Mucosa of descending colon (tissue), 3 donors: ENCODE results near the gene EMD. TPM values are rescaled to one million over a fixed set of nuclear protein-coding genes. Genes with fewer than 3 reads are reported as not detected.
"Not testable (repeated sequence)": the region's sequence is repeated elsewhere in the genome, so short reads cannot be mapped to it uniquely, and the experiment has no call there.

Experiments used
- ATAC-seq: fragments of 200-7000 bp; cut with Tn5 transposase; one replicate; pipeline ENCODE4 v1.9.1; 2020; ENCODE audit warnings: mild to moderate bottlenecking, moderate library complexity
- DNase-seq, 3 donors: peaks; one replicate each; pipeline ENCODE4 v3.0.0-alpha.2; 2020
- H3K36me3 ChIP-seq: fragments of 200-600 bp; one replicate; pipeline ENCODE4 v1.8.0; 2021; ENCODE audit warnings: low read depth, mild to moderate bottlenecking
- H3K4me1 ChIP-seq: fragments of 200-600 bp; one replicate; pipeline ENCODE4 v1.8.0; 2021; ENCODE audit warnings: low read depth, mild to moderate bottlenecking
- H3K4me3 ChIP-seq: fragments of 200-600 bp; one replicate; pipeline ENCODE4 v1.8.0; 2021; ENCODE audit warnings: mild to moderate bottlenecking
- H3K9me3 ChIP-seq: fragments of 200-600 bp; one replicate; pipeline ENCODE4 v1.8.0; 2021; ENCODE audit warnings: mild to moderate bottlenecking
- intact Hi-C, 2 donors: fragments of 100-400 bp; cut with DNase I in 1 of 2; cut with micrococcal nuclease in 1 of 2; formaldehyde crosslinking; loops; one replicate each; pipeline versions ENCODE4 v1.11.0 to v1.11.1; 2022; cut with DNase I, micrococcal nuclease
- total RNA-seq, 3 donors: library from RNA; stranded (reverse); fragmentation: NEBNext Ultra II Directional in 2 of 3; extraction: Animal tissue kit (Norgen Biotek cat#: 25700) in 2 of 3; gene quantifications; one replicate each; pipeline versions ENCODE4 v1.2.1 to v1.2.4, GENCODE V29; 2021 to 2023
- TF ChIP-seq, protein P1 (sequence below): fragments of 200-600 bp; IDR thresholded peaks from one replicate; pipeline ENCODE4 v1.8.0; 2022; ENCODE audit warnings: antibody characterized with exemption, mild to moderate bottlenecking
- donor health status: DM: no; HTN: no; CAD: no; lungs with moderate emphysema.
- donor health status: DM: no; HTN: no; CAD: no.
- donor health status: DM: no; HTN: yes; CAD: no.

EMD gene
- total RNA-seq, 3 donors from 2014 or later: 32.3 to 73.0 (median 41.0) TPM

DNA sequence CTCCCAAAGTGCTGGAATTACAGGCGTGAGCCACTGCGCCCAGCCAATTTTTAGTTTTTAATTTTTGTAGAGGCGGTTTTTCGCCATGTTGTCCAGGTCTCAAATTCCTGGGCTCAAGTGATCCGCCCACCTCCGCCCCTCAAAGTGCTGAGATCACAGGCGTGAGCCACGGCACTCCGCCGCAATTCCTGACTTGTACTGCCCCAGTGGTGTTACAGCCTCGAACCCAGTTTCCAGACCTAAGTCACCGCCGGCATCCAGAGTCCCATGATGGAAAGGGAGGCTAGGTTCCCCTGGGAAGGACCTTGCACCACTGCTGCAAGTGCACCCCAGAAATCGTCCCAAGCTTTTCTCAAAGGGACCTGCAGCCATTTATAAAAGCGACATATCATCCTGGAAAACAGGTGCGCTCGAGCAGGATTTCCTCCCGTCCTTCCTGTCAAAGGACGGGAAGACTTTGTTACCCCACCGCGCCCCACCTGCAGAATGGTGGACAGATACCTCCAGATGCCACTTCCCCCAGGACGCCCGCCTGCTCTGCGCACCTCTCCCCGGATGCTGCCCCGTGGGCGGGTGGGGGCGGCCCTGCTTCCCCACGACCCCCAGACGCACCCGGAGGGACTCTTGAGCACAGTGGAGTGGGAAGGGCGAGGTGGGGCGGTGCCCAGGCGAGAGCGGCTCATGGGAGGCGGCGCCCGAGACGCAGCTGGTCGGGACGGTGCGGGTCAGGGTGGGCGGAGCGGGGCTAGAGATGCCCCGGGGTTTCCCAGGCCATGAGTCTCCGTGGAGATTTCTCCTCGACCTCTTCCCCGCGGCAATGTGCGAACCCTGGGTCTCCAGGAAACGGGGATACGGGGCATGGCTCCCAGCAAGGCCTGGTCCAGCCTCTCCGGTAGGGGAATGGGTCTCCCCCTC lies 18.1 kb downstream of the EMD start:
- Histone ChIP-seq H3K4me1 (peaks cover 4% of the 10 kb centered on the region), H3K36me3 (no peaks in the 10 kb centered on the region), H3K9me3 (no peaks in the 10 kb centered on the region), H3K4me3 (no peak overlapping the region)
- intact Hi-C loops: no loop called here
- TF ChIP-seq, protein P1, sequence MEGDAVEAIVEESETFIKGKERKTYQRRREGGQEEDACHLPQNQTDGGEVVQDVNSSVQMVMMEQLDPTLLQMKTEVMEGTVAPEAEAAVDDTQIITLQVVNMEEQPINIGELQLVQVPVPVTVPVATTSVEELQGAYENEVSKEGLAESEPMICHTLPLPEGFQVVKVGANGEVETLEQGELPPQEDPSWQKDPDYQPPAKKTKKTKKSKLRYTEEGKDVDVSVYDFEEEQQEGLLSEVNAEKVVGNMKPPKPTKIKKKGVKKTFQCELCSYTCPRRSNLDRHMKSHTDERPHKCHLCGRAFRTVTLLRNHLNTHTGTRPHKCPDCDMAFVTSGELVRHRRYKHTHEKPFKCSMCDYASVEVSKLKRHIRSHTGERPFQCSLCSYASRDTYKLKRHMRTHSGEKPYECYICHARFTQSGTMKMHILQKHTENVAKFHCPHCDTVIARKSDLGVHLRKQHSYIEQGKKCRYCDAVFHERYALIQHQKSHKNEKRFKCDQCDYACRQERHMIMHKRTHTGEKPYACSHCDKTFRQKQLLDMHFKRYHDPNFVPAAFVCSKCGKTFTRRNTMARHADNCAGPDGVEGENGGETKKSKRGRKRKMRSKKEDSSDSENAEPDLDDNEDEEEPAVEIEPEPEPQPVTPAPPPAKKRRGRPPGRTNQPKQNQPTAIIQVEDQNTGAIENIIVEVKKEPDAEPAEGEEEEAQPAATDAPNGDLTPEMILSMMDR: no peak
- peak; percentile 80 for ATAC-seq
- DNase-seq: peak; percentile 78 to 89 (median 86)

DNA sequence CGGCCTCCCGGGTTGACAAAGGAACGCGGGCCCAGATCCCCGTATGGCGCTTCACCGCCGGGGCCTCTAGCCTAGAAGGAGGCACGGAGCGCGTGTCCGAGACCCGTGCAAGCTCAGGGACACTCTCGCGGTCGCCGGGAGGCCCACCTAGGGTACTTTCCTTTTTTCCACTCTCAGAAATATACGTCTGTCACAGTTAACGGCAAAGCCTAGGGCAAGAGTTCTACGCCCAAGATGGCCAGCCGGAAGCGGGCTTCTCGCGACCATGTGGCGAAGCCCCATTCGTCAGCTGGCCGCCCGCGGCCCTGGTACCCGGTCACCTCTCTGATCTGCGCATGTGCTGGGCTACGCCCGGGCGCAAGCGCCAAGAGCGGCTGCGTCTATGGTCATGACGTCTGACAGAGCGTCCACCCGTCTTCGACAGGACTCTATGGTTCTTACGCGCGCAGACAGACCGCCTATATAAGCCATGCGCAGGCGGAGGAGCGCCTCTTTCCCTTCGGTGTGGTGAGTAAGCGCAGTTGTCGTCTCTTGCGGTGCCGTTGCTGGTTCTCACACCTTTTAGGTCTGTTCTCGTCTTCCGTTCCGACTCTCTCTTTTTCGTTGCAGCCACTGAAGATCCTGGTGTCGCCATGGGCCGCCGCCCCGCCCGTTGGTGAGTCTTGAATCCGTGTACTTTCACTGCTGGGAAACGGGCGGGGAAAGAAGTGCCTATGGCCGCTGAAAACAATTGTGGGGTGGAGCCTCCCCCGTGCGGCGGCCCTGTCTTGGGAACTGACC lies 19.0 kb downstream of the EMD start, which contains the start of gene RPL10:
TSS of gene RPL10 (plus strand) at position 490 of the 780 bp plus-strand sequence. CDS start at position 633, 143 bp downstream.
- Histone ChIP-seq H3K4me1 (peaks cover 4% of the 10 kb centered on the region), H3K36me3 (no peaks in the 10 kb centered on the region), H3K4me3 (peak within 1 kb of the TSS; percentile 46), H3K9me3 (no peaks in the 10 kb centered on the region)
- intact Hi-C loops: no loop called here
- ATAC-seq (peak; percentile 90), DNase-seq (peak; percentile 91 to 97 (median 94))
- TF ChIP-seq, protein P1: no peak

DNA sequence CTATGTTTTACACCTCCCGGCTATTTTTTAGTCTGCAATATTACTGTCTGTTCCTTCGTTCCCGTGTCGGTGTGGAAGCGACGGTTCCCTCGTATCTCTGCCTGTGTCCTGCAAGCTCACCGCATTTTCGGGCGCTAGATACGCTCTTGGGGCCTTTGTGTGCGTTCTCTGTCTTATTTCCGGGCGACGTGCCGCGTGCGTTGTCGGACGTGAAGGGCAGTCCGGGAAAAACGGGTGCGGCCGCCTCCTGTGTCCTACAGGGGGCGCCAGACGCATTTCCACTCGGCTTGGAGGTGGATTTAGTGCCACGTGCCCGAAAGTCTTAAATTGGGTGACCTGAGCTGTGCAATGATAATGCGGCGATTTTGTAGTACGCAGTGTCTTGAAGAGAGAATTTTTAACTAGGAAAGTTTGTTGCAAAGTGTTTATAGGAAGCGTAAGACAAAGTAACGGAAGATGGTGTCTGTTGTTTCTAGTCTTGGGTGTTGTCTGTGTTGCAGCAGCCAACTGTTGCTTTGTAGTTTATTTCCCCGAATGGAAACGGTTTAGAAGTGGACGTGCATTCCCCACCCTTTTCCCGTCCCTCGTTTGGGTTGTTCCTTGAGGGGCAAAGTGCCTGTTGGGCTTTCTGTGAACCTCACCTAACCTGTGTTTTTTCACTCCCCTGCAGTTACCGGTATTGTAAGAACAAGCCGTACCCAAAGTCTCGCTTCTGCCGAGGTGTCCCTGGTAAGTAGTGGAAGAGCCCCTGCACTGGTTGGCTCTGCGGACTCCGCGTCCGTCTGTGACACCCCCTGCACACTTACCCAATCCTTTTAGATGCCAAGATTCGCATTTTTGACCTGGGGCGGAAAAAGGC lies 19.8 kb downstream of the EMD start:
- DNase-seq: peak; percentile 88 to 92 (median 91)

DNA sequence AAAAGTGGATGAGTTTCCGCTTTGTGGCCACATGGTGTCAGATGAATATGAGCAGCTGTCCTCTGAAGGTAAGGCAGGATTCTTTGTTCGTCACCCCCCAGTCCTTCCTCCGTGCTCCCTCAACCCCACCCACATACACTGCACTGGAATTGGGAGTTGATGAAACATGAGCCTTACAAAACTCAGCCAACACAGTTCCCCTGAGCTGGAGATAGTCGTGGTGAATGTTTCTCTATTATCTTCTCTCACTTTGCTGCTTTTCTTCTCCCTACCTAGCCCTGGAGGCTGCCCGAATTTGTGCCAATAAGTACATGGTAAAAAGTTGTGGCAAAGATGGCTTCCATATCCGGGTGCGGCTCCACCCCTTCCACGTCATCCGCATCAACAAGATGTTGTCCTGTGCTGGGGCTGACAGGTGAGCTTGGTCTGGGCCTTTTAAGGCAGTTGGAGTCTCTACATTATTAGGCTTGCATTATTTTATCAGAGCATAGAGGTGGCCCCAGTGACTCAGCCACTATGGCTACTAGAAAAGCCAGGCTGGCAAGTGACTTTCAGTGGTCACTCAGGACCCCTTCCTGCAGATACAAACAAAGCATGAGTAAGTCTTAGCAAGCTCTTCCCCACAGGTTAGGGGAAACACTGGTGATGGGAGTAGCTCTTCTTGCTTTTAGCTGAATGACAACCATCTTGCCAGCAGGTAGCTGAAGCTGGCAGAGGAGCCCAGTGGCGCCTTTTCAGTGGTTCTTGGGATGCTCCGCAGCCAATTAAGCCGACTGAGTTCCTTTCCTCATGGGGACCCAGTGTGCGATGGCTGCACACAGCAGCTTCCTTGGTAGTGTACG lies 20.7 kb downstream of the EMD start:
- DNase-seq (no peak), ATAC-seq (no peak)
- intact Hi-C loops: no loop called here
- Histone ChIP-seq H3K9me3 (no peaks in the 10 kb centered on the region), H3K36me3 (no peaks in the 10 kb centered on the region), H3K4me3 (no peak overlapping the region), H3K4me1 (peaks cover 4% of the 10 kb centered on the region)
- TF ChIP-seq, protein P1: no peak

More for the DNA sequence above, 19.8 kb downstream of the EMD start:
- Histone ChIP-seq H3K36me3 (no peaks in the 10 kb centered on the region), H3K4me3 (peak overlapping the region; percentile 46), H3K4me1 (peaks cover 4% of the 10 kb centered on the region), H3K9me3 (no peaks in the 10 kb centered on the region)
- intact Hi-C loops: no loop called here
- ATAC-seq: peak; percentile 73
- TF ChIP-seq, protein P1: peak; percentile 73

DNA sequence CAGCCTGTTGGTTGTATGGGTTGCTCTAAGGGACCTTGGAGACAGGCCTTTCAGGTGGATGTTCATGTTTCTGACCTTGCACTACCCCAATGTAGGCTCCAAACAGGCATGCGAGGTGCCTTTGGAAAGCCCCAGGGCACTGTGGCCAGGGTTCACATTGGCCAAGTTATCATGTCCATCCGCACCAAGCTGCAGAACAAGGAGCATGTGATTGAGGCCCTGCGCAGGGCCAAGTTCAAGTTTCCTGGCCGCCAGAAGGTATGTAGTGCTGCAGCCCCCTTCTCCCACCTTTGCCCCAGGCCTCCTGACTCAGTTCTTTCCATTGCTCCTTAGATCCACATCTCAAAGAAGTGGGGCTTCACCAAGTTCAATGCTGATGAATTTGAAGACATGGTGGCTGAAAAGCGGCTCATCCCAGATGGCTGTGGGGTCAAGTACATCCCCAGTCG lies 21.3 kb downstream of the EMD start:
- H3K4me3 ChIP-seq, intact Hi-C loops, H3K4me1 ChIP-seq, DNase-seq, ATAC-seq, H3K9me3 ChIP-seq, H3K36me3 ChIP-seq: not testable (repeated sequence)
